A549 treated with CpdA at 1 μM for 4 hours (cell line): ENCODE data around the gene PLEKHB1. TPM values are rescaled to one million over a fixed set of nuclear protein-coding genes. Genes with fewer than 3 reads are reported as not detected.

Experiments
- total RNA-seq: library from RNA; stranded (reverse); fragments of 200-300 nt; extraction: Qiagen RNA extraction; gene quantifications from 5 replicates; pipeline ENCODE4 v1.2.3, GENCODE V29; 2022; ENCODE audit warnings: low read depth

The PLEKHB1 gene, protein sequence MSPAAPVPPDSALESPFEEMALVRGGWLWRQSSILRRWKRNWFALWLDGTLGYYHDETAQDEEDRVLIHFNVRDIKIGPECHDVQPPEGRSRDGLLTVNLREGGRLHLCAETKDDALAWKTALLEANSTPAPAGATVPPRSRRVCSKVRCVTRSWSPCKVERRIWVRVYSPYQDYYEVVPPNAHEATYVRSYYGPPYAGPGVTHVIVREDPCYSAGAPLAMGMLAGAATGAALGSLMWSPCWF
- 0.41 to 0.86 TPM (median 0.55 TPM) in 5 replicates for total RNA-seq

DNA sequence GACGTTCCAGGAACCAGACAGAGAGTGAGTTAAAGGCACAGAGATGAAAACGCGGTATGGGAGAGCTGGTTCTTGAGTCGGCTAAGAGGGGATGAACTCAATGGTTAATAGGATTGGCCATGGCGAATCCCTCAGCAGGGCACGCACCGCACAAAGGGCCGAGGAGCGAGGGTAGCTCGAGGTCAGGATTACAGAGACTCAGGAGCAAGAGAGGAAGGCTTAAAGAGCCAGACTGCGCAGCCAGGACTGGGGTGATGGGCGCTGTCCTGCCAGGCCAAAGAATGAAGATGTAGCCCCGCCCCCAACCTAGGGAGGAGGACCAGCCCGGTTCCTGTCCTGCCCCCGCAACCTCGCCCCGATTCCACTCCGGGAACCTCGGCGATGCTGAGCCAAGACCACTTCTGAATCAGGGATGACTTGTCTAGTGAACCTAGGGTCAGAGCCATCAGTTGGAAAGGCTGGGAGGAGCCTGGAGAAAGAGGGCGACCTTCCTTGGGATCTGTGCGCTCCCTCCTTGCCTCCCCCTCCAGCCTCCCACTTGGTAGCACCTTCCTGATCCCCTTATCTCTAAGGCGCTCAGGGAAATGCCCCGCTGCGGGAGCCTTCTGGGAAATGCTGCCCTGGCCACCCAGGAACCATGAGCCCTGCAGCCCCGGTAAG is at the start of gene PLEKHB1:
Gene PLEKHB1 (plus strand): TSS at position 610 of the 660 bp plus-strand sequence. CDS start 28 bp downstream, at position 638.

DNA sequence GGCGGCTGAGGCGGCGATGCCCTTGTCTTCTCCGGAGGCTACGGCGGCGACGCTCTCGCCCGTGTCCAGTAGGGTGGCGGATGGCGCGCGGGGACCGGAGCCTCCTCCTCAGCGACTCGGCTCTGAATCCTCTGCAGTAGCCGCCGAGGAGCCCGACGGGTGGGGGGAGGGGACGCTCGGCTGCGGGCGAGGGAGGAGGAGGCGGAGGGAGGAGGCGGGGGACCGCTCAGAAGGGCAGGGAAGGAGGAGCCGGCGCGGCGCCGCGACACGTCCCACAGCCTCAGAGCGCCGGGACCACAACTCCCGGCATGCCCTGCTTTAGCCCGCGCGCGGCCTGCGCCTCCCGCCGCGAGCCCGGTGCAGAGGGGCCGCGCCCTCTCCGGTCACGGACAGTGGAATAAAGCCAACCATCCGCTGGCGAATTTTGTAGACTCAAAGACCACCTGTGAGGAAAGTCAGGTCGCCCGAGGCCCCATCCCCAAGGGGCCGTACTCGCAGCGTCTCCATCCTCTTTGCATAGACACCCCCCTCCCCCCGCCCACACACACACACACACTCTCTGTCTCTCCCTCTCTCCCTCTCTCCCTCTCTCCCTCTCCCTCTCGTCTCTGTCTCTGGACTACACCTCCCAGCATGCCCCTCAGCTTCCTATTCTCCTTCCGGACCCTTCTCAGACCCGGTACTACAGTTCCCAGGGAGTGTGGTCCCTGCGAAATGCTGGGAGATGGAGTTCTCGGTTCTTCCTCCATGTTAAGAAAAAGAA is 48.2 kb upstream of the PLEKHB1 start, which contains the start of gene FAM168A:
Gene FAM168A (minus strand): TSS at position 157 of the 763 bp plus-strand sequence. CDS start 129,638 bp downstream, outside the sequence.

Other genes starting within 250 kb of the PLEKHB1 start
- 11.5 to 16.0 TPM (median 14.2 TPM) in 5 replicates for gene FAM168A, start 48.5 kb upstream of the PLEKHB1 start, total RNA-seq
- gene RAB6A, start 114.5 kb downstream of the PLEKHB1 start, total RNA-seq: 51.2 to 63.4 TPM (median 60.5 TPM) in 5 replicates
- gene MRPL48, start 141.3 kb downstream of the PLEKHB1 start, total RNA-seq: 44.9 to 58.6 TPM (median 51.8 TPM) in 5 replicates
- gene COA4, start 230.3 kb downstream of the PLEKHB1 start, total RNA-seq: 125 to 145 TPM (median 138 TPM) in 5 replicates
- 11.6 to 13.5 TPM (median 12.5 TPM) in 5 replicates for gene PAAF1, start 230.4 kb downstream of the PLEKHB1 start, total RNA-seq